HG03521 (cell line): Measurements from ENCODE around the gene FUS.

Experiments used
- ATAC-seq: cut with Tn5 transposase; IDR thresholded peaks from one replicate; pipeline ENCODE4 v1.9.1; 2021; ENCODE audit warnings: mild to moderate bottlenecking, moderate library complexity; ENCODE audit not compliant: unreplicated experiment

FUS gene

GRCh38 chr16:31200821-31201568 lies 21.1 kb downstream of the FUS start:
- no peak for ATAC-seq

GRCh38 chr16:31201582-31202413 lies 21.9 kb downstream of the FUS start:
- no peak for ATAC-seq

- ATAC-seq: no peak
Observed at GRCh38 chr16:31202414-31203375, 22.8 kb downstream of the FUS start, which contains the start of gene PYCARD. Gene PYCARD (minus strand): TSS chr16:31202760. CDS start chr16:31202690, 70 bp downstream.

- ATAC-seq: no peak
Observed at GRCh38 chr16:31204871-31205666, 25.1 kb downstream of the FUS start.

- no peak for ATAC-seq
Observed at GRCh38 chr16:31206776-31207175, 26.8 kb downstream of the FUS start.

- no peak for ATAC-seq
Observed at GRCh38 chr16:31213342-31213741, 33.4 kb downstream of the FUS start.

- no peak for ATAC-seq
Observed at GRCh38 chr16:31213877-31214707, 34.2 kb downstream of the FUS start, which contains the start of gene TRIM72. Gene TRIM72 (plus strand): TSS chr16:31214119. CDS start chr16:31214739, 620 bp downstream.

- ATAC-seq: no peak
Observed at GRCh38 chr16:31214708-31215286, 34.9 kb downstream of the FUS start.

- ATAC-seq: no peak
Observed at GRCh38 chr16:31215287-31216162, 35.6 kb downstream of the FUS start.

GRCh38 chr16:31216422-31217135 lies 36.6 kb downstream of the FUS start, which contains the start of gene PYDC1:
Gene PYDC1 (minus strand): TSS chr16:31217135. CDS start chr16:31217028, 107 bp downstream.
- ATAC-seq: no peak

GRCh38 chr16:31217136-31217530 lies 37.2 kb downstream of the FUS start:
- ATAC-seq: no peak

GRCh38 chr16:31219154-31219741 lies 39.3 kb downstream of the FUS start:
- no peak for ATAC-seq

- ATAC-seq: no peak
Observed at GRCh38 chr16:31221357-31222160, 41.6 kb downstream of the FUS start.

- ATAC-seq: no peak
Observed at GRCh38 chr16:31223044-31223443, 43.1 kb downstream of the FUS start.

GRCh38 chr16:31224092-31224955 lies 44.4 kb downstream of the FUS start:
- ATAC-seq: no peak
